Thyroid gland (tissue), 4 donors: Measurements from ENCODE around the gene AHSG.

Experiments
- POLR2A ChIP-seq, 2 donors: fragments of 450-650 bp; IDR thresholded peaks; one replicate each; pipeline ENCODE4 v1.6.1; 2017; ENCODE audit warnings: antibody characterized with exemption in 2 of 2, mild to moderate bottlenecking in 2 of 2, moderate library complexity in 1 of 2
- TF ChIP-seq, protein P1 (sequence below), 6 experiments: fragments of 200-600 bp in 3 of 6; fragments of 450-650 bp in 3 of 6; sonication (generic) in 3 of 6; IDR thresholded peaks; one replicate each; pipeline ENCODE4 v1.5.1; 2016 to 2019; ENCODE audit warnings: antibody characterized with exemption in 6 of 6, mild to moderate bottlenecking in 2 of 6, inconsistent platforms in 1 of 6, moderate library complexity in 1 of 6

DNA sequence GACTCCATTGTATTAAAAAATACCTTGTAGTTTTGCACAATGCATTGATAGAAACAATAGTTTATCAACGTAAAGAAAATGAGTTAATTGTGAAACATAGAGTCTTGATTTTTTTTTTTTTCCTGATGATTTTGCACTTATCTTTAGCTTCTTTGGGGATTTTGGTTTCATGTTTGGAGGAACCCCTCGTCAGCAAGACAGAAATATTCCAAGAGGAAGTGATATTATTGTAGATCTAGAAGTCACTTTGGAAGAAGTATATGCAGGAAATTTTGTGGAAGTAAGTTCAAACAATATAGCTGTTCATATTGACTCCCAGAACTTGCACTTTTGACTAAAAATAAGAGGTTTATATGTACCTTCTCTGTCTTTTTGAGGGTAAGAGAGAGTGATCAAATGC lies 35.3 kb upstream of the AHSG start:
- TF ChIP-seq, protein P1, sequence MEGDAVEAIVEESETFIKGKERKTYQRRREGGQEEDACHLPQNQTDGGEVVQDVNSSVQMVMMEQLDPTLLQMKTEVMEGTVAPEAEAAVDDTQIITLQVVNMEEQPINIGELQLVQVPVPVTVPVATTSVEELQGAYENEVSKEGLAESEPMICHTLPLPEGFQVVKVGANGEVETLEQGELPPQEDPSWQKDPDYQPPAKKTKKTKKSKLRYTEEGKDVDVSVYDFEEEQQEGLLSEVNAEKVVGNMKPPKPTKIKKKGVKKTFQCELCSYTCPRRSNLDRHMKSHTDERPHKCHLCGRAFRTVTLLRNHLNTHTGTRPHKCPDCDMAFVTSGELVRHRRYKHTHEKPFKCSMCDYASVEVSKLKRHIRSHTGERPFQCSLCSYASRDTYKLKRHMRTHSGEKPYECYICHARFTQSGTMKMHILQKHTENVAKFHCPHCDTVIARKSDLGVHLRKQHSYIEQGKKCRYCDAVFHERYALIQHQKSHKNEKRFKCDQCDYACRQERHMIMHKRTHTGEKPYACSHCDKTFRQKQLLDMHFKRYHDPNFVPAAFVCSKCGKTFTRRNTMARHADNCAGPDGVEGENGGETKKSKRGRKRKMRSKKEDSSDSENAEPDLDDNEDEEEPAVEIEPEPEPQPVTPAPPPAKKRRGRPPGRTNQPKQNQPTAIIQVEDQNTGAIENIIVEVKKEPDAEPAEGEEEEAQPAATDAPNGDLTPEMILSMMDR (IDR thresholded peaks at IDR 0.05), result no peak
- TF ChIP-seq POLR2A (IDR thresholded peaks at IDR 0.05), result no peak
